ENCODE measurements around the gene THRB.

DNA sequence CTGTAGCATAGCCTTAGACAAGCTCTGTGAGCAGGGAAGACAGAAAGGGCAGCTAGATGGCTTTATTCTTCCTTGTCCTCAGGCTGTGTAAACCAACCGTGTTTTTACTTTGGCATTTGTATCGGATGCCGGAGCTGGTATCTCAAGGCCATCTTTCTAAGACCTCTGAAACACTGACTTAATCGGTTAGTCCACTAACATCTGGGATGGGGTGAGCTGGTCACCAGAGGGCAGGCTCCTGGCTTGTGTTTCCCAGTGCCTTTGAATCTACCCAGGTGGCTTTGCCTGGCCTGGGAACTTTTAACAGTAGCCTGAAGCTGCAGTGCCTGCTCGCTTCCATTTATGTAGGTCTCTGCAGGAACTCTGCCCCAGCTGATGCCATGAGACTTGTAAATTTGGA is 296.8 kb downstream of the THRB start:
- TF ChIP-seq, protein P1, sequence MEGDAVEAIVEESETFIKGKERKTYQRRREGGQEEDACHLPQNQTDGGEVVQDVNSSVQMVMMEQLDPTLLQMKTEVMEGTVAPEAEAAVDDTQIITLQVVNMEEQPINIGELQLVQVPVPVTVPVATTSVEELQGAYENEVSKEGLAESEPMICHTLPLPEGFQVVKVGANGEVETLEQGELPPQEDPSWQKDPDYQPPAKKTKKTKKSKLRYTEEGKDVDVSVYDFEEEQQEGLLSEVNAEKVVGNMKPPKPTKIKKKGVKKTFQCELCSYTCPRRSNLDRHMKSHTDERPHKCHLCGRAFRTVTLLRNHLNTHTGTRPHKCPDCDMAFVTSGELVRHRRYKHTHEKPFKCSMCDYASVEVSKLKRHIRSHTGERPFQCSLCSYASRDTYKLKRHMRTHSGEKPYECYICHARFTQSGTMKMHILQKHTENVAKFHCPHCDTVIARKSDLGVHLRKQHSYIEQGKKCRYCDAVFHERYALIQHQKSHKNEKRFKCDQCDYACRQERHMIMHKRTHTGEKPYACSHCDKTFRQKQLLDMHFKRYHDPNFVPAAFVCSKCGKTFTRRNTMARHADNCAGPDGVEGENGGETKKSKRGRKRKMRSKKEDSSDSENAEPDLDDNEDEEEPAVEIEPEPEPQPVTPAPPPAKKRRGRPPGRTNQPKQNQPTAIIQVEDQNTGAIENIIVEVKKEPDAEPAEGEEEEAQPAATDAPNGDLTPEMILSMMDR (IDR thresholded peaks at IDR 0.05), result no peak
- TF ChIP-seq POLR2AphosphoS5 (IDR thresholded peaks at IDR 0.05) (no peak), POLR2A (IDR thresholded peaks at IDR 0.05) (no peak)
